K562 (cell line): Measurements from ENCODE around the gene B4GALNT4. TPM values are rescaled to one million over a fixed set of nuclear protein-coding genes. Genes with fewer than 3 reads are reported as not detected.
A peak's percentile ranks its signal among the peaks of the same experiment; 100 is the strongest.

ENCODE experiments used
- ARNT ChIP-seq, 2 experiments: fragments of 450-650 bp; IDR thresholded peaks; 2 replicates each; pipeline ENCODE4 v1.6.1; 2016; ENCODE audit warnings: mild to moderate bottlenecking in 1 of 2
- CBFB ChIP-seq: sonication (generic); formaldehyde crosslinking; IDR thresholded peaks from 2 replicates; pipeline ENCODE4 v1.4.0; 2020; ENCODE audit warnings: mild to moderate bottlenecking, missing genetic modification reagents
- E2F3 ChIP-seq: fragments of 250-450 bp; sonication (Bioruptor Pico); IDR thresholded peaks from 2 replicates; pipeline ENCODE4 v1.4.0; 2020; ENCODE audit warnings: mild to moderate bottlenecking
- E2F8 ChIP-seq: fragments of 450-650 bp; IDR thresholded peaks from 2 replicates; pipeline ENCODE4 v1.7.1; 2018; ENCODE audit warnings: mild to moderate bottlenecking, low read depth; ENCODE audit not compliant: partially characterized antibody
- FOXA1 ChIP-seq: fragments of 450-650 bp; IDR thresholded peaks from 2 replicates; pipeline ENCODE4 v1.6.1; 2016; ENCODE audit warnings: mild to moderate bottlenecking, borderline replicate concordance
- FOXO4 ChIP-seq: fragments of 450-650 bp; formaldehyde crosslinking; IDR thresholded peaks from 2 replicates; pipeline ENCODE4 v1.4.0; 2020; ENCODE audit warnings: mild to moderate bottlenecking, moderate library complexity
- GATA2 ChIP-seq: sonication (generic); formaldehyde crosslinking; IDR thresholded peaks from 2 replicates; pipeline ENCODE4 v1.4.0; 2020; ENCODE audit warnings: mild to moderate bottlenecking, missing genetic modification reagents
- HNRNPK ChIP-seq: fragments of 200-400 bp; formaldehyde crosslinking; IDR thresholded peaks from one replicate; pipeline ENCODE4 v1.6.1; 2018; ENCODE audit warnings: mild to moderate bottlenecking, low read depth, low read length; ENCODE audit not compliant: poor library complexity, severe bottlenecking
- MNT ChIP-seq, 2 experiments: fragments of 450-650 bp; conservative IDR thresholded peaks; 2 replicates each; pipeline ENCODE4 v1.6.1; 2017; ENCODE audit warnings: mild to moderate bottlenecking in 2 of 2, moderate library complexity in 2 of 2
- PCBP1 ChIP-seq: fragments of 200-400 bp; formaldehyde crosslinking; IDR thresholded peaks from 2 replicates; pipeline ENCODE4 v1.6.1; 2018; ENCODE audit warnings: mild to moderate bottlenecking, low read depth, low read length; ENCODE audit not compliant: poor library complexity, severe bottlenecking
- PHF21A ChIP-seq: fragments of 450-650 bp; IDR thresholded peaks from 2 replicates; pipeline ENCODE4 v1.6.1; 2017; ENCODE audit warnings: low read depth, borderline replicate concordance
- RBM15 ChIP-seq: fragments of 200-400 bp; formaldehyde crosslinking; IDR thresholded peaks from 2 replicates; pipeline ENCODE4 v1.6.1; 2018; ENCODE audit warnings: mild to moderate bottlenecking, low read length, moderate library complexity; ENCODE audit not compliant: insufficient read depth
- SAP30 ChIP-seq: fragments of 200-600 bp; sonication (generic); IDR thresholded peaks from 2 replicates; pipeline ENCODE4 v1.6.1; 2012; ENCODE audit warnings: borderline replicate concordance, low read depth, mild to moderate bottlenecking, moderate library complexity, low read length, control low read depth, inconsistent platforms; ENCODE audit not compliant: insufficient read depth, poor library complexity, severe bottlenecking
- THRB ChIP-seq: fragments of 450-650 bp; formaldehyde crosslinking; conservative IDR thresholded peaks from 2 replicates; pipeline ENCODE4 v1.4.0; 2022; ENCODE audit warnings: mild to moderate bottlenecking, missing genetic modification characterization
- ZBTB1 ChIP-seq: sonication (generic); formaldehyde crosslinking; IDR thresholded peaks from 2 replicates; pipeline ENCODE4 v1.8.1; 2023; ENCODE audit warnings: missing genetic modification reagents, low read depth, mild to moderate bottlenecking, borderline replicate concordance
- ZBTB34 ChIP-seq: fragments of 250-450 bp; sonication (Bioruptor Pico); IDR thresholded peaks from 2 replicates; pipeline ENCODE4 v1.8.0; 2021; ENCODE audit warnings: mild to moderate bottlenecking, moderate library complexity
- ZNF274 ChIP-seq: IDR thresholded peaks from 2 replicates; pipeline ENCODE4 v1.6.1; 2011; ENCODE audit warnings: low read depth, mild to moderate bottlenecking, low read length, moderate library complexity, borderline replicate concordance
- ZNF586 ChIP-seq: fragments of 450-650 bp; formaldehyde crosslinking; conservative IDR thresholded peaks from 2 replicates; pipeline ENCODE4 v1.4.0; 2020; ENCODE audit warnings: mild to moderate bottlenecking, moderate library complexity
- polyA plus RNA-seq, 8 experiments: library from polyadenylated mRNA; depleted of rRNA in 4 of 8; stranded (reverse) in 5 of 8; unstranded in 3 of 8; fragments of >200 nt; fragmentation: Nextera tagmentation in 2 of 8; fragmentation: Illumina TruSeq in 1 of 8; extraction: Ambion mirVana in 2 of 8; extraction: Trizol in 1 of 8; gene quantifications; 2 replicates each; pipeline versions ENCODE4 v1.2.1 to v1.2.3, GENCODE V29; 2011 to 2014; ENCODE audit warnings: inconsistent platforms in 1 of 8, missing spikeins in 1 of 8
- total RNA-seq, 7 experiments: library from RNA; depleted of rRNA in 6 of 7; stranded (reverse); fragments of >200 nt in 6 of 7; fragmentation: Illumina TruSeq in 2 of 7; extraction: Trizol in 2 of 7; gene quantifications; 2 replicates each; pipeline versions ENCODE4 v1.2.1 to v1.2.3, GENCODE V29; 2011 to 2021; ENCODE audit warnings: low replicate concordance in 1 of 7

The B4GALNT4 gene
- total and polyA plus RNA-seq, 9 of the 15 experiments (the other 6 are each of a cell fraction or from before 2014, with no cell fraction given), result 0.20 to 37.1 (median 10.8) TPM; not detected in 1

GRCh38 chr11:422249-422656 is 53.0 kb downstream of the B4GALNT4 start (continued):
- TF ChIP-seq E2F8 (no peak), GATA2 (CRISPR knock-in tag) (peak; percentile 37; the same call in 1 of the 2 replicates), HNRNPK (no peak), ZBTB34 (CRISPR knock-in tag) (no peak), ZNF586 (no peak), RBM15 (no peak), ZNF274 (no peak), FOXO4 (no peak), MNT (conservative IDR thresholded peaks at IDR 0.05) (peak in 1 of 2 experiments; percentile 73; a peak in 2 of 4 replicates), PCBP1 (no peak), ARNT (IDR thresholded peaks at IDR 0.05) (no peak), SAP30 (no peak), E2F3 (CRISPR knock-in tag) (no peak), FOXA1 (no peak), PHF21A (no peak), ZBTB1 (CRISPR knock-in tag) (no peak), THRB (CRISPR knock-in tag) (no peak), CBFB (no peak)
